NCI-H748 (cell line): ENCODE data around the gene ITPKC.
"Not testable (repeated sequence)": the region's sequence is repeated elsewhere in the genome, so short reads cannot be mapped to it uniquely, and the experiment has no call there.

Experiments used
- DNase-seq: peaks from one replicate; lab custom pipeline; 2025; ENCODE audit not compliant: unreplicated experiment; lab: John Stamatoyannopoulos, UW

The ITPKC gene

DNA sequence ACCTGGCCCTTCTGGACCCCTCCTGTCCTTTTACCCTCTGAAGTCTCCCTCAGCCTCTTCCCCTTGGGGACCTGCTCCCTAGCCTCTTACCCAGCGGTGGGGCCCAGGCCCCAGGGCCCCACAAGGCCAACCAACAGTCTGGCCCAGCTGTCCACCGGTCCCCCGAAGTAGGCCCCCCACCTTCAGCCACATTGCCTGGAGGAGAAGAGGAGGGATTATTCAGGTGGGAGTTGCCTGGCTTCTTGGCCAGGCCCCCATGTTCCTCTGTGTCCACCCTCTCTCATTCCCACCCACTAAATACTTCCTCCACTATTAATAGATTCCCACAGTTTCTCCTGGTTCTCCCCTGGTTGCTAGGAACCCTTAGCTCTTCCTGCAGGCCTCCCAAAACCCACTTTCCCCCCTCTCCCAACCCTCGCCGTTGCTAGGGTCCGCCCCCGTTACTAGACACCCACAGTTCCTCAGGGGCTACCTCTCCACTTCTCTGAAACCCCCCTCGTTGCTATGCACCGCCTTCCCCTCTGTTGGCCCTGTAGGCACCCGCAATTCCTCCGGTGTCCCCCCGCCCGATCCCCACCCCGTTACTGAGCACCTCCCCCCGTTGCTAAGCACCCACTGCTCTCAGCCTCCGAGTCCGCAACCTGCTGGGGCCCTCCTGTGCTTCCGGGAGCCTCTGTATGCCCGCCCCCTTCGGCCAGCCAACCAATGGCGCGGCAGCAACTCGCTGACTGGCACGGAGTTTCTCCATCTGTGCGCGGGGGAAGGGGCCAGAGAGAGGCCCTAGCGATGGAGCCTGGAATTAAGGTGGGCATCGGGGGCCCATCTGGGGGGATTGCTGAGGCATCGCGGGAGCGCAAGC is 2.2 kb upstream of the ITPKC start:
- DNase-seq = peak; percentile 98

GRCh38 chr19:40716031-40716481 is 856 bp upstream of the ITPKC start:
- peak; percentile 52 for DNase-seq

GRCh38 chr19:40717325-40717879 is 490 bp downstream of the ITPKC start:
- peak; percentile 51 for DNase-seq

- no peak for DNase-seq
Observed at GRCh38 chr19:40717880-40718773, 1.2 kb downstream of the ITPKC start.

DNA sequence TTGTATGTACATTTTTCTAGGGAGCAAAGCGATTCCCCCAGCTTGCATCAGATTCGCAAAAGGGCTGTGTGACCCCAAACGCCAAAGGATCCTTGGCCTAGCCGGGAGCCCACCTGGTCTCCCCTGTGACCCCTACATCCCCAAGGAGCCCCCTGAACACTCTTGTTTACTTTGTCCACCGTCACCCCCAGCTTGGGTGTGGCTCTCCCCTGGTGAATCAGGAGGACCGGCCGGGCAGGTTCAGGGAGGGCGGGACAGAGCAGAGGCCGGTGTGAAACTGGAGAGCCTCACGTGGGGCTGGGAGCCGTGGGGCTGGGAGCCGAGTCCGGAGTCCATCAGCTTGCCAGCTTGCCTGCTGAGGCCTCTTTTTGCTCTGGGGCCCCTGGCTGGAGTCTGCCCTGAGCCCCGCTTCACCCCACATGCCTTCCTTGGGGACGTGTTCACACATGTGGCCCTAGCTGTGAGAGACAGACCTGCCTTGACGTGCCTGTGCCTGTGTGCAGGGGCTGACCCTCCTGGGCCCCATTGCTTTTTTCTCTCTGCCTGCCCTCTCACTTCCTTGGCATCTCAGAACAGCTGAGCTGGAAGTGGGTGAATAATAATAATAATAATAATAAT is 2.0 kb downstream of the ITPKC start:
- DNase-seq = peak; percentile 59

- no peak for DNase-seq
Observed at GRCh38 chr19:40719414-40719894, 2.5 kb downstream of the ITPKC start.

DNA sequence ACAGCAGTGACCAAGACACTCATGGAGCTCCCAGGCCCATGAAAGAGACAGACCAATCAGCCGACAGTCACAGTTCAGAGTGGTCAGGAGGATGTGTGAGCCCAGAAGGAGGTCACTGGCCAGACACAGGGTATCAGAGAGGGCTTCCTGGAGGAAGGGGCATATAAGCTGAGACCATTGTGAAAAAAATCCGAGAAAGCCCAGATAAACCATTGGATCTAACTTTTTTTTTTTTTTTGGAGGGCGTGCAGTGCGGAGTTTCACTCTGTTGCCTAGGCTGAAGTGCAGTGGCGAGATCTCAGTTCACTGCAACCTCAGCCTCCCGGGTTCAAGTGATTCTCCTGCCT is 4.2 kb downstream of the ITPKC start:
- no peak for DNase-seq

GRCh38 chr19:40721936-40722661 is 5.2 kb downstream of the ITPKC start:
- no peak for DNase-seq

- DNase-seq = no peak
Observed at GRCh38 chr19:40723661-40724254, 6.8 kb downstream of the ITPKC start.

GRCh38 chr19:40724315-40724714 is 7.4 kb downstream of the ITPKC start:
- no peak for DNase-seq

DNA sequence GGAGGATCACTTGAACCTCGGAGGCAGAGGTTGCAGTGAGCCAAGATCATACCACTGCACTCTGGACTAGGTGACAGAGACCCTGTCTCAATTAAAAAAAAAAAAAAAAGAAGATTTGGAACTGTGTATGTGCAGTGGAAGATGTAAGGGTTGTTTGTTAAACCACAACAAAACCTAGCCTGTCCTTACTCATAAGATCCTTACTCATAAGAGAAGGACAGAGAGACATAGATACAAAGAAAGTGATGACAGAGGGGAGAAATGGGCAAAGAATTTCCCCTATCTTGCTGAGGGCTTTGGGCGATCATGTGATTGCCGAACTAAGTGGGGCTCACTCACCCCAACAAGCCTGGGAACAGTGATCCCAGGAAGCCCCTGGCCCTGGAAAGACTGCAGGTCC is 7.9 kb downstream of the ITPKC start:
- DNase-seq = no peak

DNA sequence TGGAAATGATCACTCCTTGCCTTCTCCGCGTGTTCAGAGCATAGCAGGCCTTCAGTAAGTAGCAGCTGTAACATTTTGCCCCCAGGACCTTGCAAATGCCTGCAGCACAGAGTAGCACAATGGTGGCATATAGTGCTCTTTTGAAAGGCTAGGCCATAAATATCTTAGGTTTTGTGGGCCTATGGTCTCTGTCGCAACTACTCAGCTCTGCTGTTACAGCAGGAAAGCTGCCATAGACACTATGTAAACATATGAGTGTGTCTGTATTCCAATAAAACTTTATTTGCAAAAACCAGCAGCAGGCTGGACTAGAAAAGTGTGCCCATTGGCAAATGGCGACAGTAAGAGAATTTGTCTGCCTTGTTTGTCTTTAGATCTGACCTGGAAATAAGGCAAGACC is 9.4 kb downstream of the ITPKC start:
- no peak for DNase-seq

DNA sequence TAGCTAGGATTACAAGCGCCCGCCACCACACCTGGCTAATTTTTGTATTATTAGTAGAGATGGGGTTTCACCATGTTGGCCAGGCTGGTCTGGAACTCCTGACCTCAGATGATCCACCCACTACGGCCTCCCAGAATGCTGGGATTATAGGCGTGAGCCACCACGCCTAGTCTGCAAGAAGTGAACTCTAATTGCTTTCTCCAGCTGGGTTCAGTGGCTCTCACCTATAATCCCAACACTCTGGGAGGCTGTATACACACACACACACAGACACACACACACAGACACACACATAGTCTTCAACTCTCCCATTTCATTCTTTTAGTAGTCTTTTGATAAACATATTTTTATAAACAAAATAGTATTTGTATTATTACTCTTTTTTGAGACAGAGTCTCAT is 13.2 kb downstream of the ITPKC start:
- DNase-seq = not testable (repeated sequence)

- DNase-seq = not testable (repeated sequence)
Observed at GRCh38 chr19:40732304-40732703, 15.4 kb downstream of the ITPKC start.

DNA sequence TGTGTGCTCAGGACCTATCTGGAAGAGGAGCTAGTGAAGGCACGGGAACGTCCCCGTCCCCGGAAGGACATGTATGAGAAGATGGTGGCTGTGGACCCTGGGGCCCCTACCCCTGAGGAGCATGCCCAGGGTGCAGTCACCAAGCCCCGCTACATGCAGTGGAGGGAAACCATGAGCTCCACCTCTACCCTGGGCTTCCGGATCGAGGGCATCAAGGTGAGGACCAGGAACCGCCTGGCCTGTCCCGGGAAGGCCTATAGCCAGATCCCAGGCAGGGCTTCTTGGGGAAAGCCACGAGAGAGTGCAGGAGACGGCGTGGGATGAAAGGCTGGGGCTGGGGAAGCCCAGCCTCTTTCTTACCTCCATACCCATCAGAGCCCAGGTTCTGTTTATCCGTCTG is 16.2 kb downstream of the ITPKC start:
- DNase-seq = no peak

GRCh38 chr19:40735013-40735771 is 18.3 kb downstream of the ITPKC start:
- no peak for DNase-seq

GRCh38 chr19:40736661-40737060 is 19.7 kb downstream of the ITPKC start:
- no peak for DNase-seq

DNA sequence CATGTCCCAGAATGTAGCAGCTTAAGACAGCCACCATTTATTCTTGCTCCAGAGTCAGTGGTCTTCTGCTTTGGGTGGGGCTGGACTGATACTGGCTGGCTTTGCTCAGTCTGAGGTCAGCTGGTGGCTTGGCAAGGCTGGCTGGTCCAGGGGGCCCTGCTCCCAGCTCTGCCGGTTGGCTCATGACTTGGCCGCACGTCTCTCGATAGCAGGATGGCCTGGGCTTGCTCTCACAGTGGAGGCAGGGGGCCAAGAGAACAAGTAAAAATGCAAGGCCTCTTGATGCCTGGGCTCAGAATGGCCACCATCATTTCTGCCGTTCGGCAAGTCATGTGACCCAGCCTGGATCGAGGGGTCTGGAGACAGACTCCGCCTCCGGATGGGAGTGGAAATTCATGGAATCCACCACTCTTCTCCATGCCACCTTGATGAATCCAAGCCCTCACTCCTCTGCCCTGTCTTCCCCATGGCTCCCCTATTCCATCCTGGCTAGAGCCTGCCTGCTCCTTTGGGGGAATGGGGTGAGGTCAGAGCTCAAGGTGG is 20.3 kb downstream of the ITPKC start:
- DNase-seq = no peak
